K562 (cell line): Measurements from ENCODE around the gene ARMC8. TPM values are rescaled to one million over a fixed set of nuclear protein-coding genes. Genes with fewer than 3 reads are reported as not detected.

ENCODE experiments used
- ATAC-seq: fragments of 200-7000 bp; cut with Tn5 transposase; 3 replicates; pipeline ENCODE4 v1.9.1; 2020; ENCODE audit warnings: moderate library complexity
- BruUV-seq: library from RNA; stranded (reverse); fragments of 400-500 nt; replicated peaks from 2 replicates; lab custom pipeline; 2021; lab: Mats Ljungman, UMichigan
- CTCF ChIA-PET: fragments of 300-600 bp; formaldehyde crosslinking; extraction: SDS; loops from one replicate; lab custom pipeline; 2021; ENCODE audit warnings: low intra/inter-chr PET ratio; lab: Yijun Ruan, JAX
- POLR2A ChIA-PET: fragments of 300-600, 350-650 bp; sonication (Branson Sonifier 250); formaldehyde crosslinking; extraction: SDS; loops from one replicate; lab custom pipeline; 2021; ENCODE audit warnings: antibody characterized with exemption, inconsistent platforms; lab: Yijun Ruan, JAX
- DNase-seq, 4 experiments: peaks; one replicate each; pipeline versions ENCODE4 v3.0.0 to v3.0.0-alpha.2; 2011 to 2018; ENCODE audit warnings: low spot score in 3 of 4, mixed read lengths in 3 of 4; ENCODE audit errors: extremely low read depth in 1 of 4
- FAIRE-seq: peaks from 2 replicates; lab custom pipeline; 2011; peaks lifted over from hg19 to GRCh38; lab: Jason Lieb, UNC
- H2AFZ ChIP-seq: 2 replicates; pipeline ENCODE4 v1.6.0; 2011; ENCODE audit warnings: low read depth, low read length, control low read depth, inconsistent platforms
- H3K27ac ChIP-seq: fragments of 200-600 bp; 3 replicates; pipeline ENCODE4 v1.8.0; 2011; ENCODE audit warnings: low read depth, mild to moderate bottlenecking, control low read depth, inconsistent platforms, low read length, moderate library complexity, mixed read lengths; ENCODE audit errors: extremely low read depth
- H3K27me3 ChIP-seq, 2 experiments: fragments of 300-600 bp in 1 of 2; 2 replicates in 1 of 2; 3 replicates in 1 of 2; pipeline versions ENCODE4 v1.6.0 to v1.8.0; 2011; ENCODE audit warnings: inconsistent platforms in 2 of 2, low read length in 2 of 2, mild to moderate bottlenecking in 1 of 2, mixed read lengths in 1 of 2, moderate library complexity in 1 of 2; ENCODE audit not compliant: control insufficient read depth in 2 of 2, insufficient read depth in 2 of 2
- H3K36me3 ChIP-seq: fragments of 300-600 bp; 3 replicates; pipeline ENCODE4 v1.8.0; 2011; ENCODE audit warnings: mild to moderate bottlenecking, low read length, inconsistent platforms; ENCODE audit not compliant: control insufficient read depth, insufficient read depth
- H3K4me1 ChIP-seq, 2 experiments: fragments of 200-600 bp in 1 of 2; replicated peaks in 1 of 2; 2 replicates in 1 of 2; 3 replicates in 1 of 2; pipeline versions ENCODE4 v1.5.1 to v1.8.0; 2011; ENCODE audit warnings: inconsistent platforms in 2 of 2, low read length in 2 of 2, mild to moderate bottlenecking in 1 of 2, mixed read lengths in 1 of 2, moderate library complexity in 1 of 2; ENCODE audit not compliant: control insufficient read depth in 2 of 2, insufficient read depth in 2 of 2
- H3K4me2 ChIP-seq: 2 replicates; pipeline ENCODE4 v1.6.1; 2011; ENCODE audit warnings: low read length, control low read depth, inconsistent platforms, mixed read lengths; ENCODE audit not compliant: insufficient read depth
- H3K4me3 ChIP-seq: fragments of 200-600 bp; sonication (generic), shearing (Covaris generic); 2 replicates; pipeline ENCODE4 v1.5.1; 2016; ENCODE audit warnings: control low read depth, inconsistent platforms
- H3K79me2 ChIP-seq: fragments of 200-600 bp; 3 replicates; pipeline ENCODE4 v1.8.0; 2011; ENCODE audit warnings: low read length, inconsistent platforms; ENCODE audit not compliant: control insufficient read depth, insufficient read depth
- H3K9ac ChIP-seq, 2 experiments: 2 replicates each; pipeline versions ENCODE4 v1.6.0 to v1.6.1; 2011; ENCODE audit warnings: low read depth in 2 of 2, low read length in 2 of 2, control low read depth in 1 of 2, inconsistent platforms in 1 of 2, mild to moderate bottlenecking in 1 of 2, mixed read lengths in 1 of 2; ENCODE audit not compliant: insufficient read depth in 1 of 2
- H3K9me1 ChIP-seq: one replicate; pipeline ENCODE4 v1.6.0; 2011; ENCODE audit warnings: inconsistent platforms, mild to moderate bottlenecking, low read length, moderate library complexity; ENCODE audit not compliant: control insufficient read depth, insufficient read depth
- H3K9me3 ChIP-seq: replicated peaks from 2 replicates; pipeline ENCODE4 v1.5.1; 2011; ENCODE audit warnings: low read depth, low read length, inconsistent platforms; ENCODE audit not compliant: control insufficient read depth, insufficient read depth
- H4K20me1 ChIP-seq: replicated peaks from 2 replicates; pipeline ENCODE4 v1.6.1; 2011; ENCODE audit warnings: low read length, inconsistent platforms, mixed read lengths; ENCODE audit not compliant: control insufficient read depth, insufficient read depth
- ARID3A ChIP-seq: IDR thresholded peaks from 2 replicates; pipeline ENCODE4 v1.6.1; 2012; ENCODE audit warnings: low read depth, low read length, improper control_type of control experiment, borderline replicate concordance
- CBFA2T3 ChIP-seq: fragments of 450-650 bp; IDR thresholded peaks from 2 replicates; pipeline ENCODE4 v1.6.1; 2017
- NCOR1 ChIP-seq: fragments of 450-650 bp; IDR thresholded peaks from 2 replicates; pipeline ENCODE4 v1.6.1; 2016; ENCODE audit warnings: mild to moderate bottlenecking, moderate library complexity
- PCBP2 ChIP-seq: fragments of 200-400 bp; formaldehyde crosslinking; IDR thresholded peaks from 2 replicates; pipeline ENCODE4 v1.6.1; 2018; ENCODE audit warnings: low read length, low read depth, mild to moderate bottlenecking, moderate library complexity; ENCODE audit not compliant: poor library complexity, severe bottlenecking
- REST ChIP-seq, 2 experiments: fragments of 450-650 bp; formaldehyde crosslinking in 1 of 2; IDR thresholded peaks; 2 replicates each; pipeline versions ENCODE4 v1.4.0 to v1.6.1; 2014 to 2020; ENCODE audit warnings: mild to moderate bottlenecking in 2 of 2, borderline replicate concordance in 1 of 2, low read depth in 1 of 2
- SNIP1 ChIP-seq: fragments of 450-650 bp; IDR thresholded peaks from 2 replicates; pipeline ENCODE4 v1.7.1; 2017; ENCODE audit warnings: low read depth, mild to moderate bottlenecking
- STAT6 ChIP-seq: sonication (generic); formaldehyde crosslinking; IDR thresholded peaks from 2 replicates; pipeline ENCODE4 v1.8.1; 2023; ENCODE audit warnings: mild to moderate bottlenecking, missing genetic modification reagents
- TAL1 ChIP-seq: fragments of 450-650 bp; IDR thresholded peaks from 2 replicates; pipeline ENCODE4 v1.6.1; 2016; ENCODE audit warnings: mild to moderate bottlenecking
- ZBED1 ChIP-seq: IDR thresholded peaks from 2 replicates; pipeline ENCODE4 v1.6.1; 2014
- WGBS: fragments of 100-300 bp; shearing (Covaris generic); methylation state at CpG from one replicate; pipeline ENCODE4 v1.1.6; 2016; ENCODE audit warnings: low coverage, mixed read lengths; ENCODE audit not compliant: insufficient coverage; ENCODE audit errors: missing lambda C conversion rate; 5-methylcytosine and 5-hydroxymethylcytosine counted together
- in situ Hi-C: fragments of 300-500 bp; cut with MboI; formaldehyde crosslinking; loops from 4 replicates; pipeline ENCODE4 v1.15.0; 2018; ENCODE audit warnings: inconsistent platforms, mixed read lengths
- intact Hi-C: fragments of 100-400 bp; cut with micrococcal nuclease; formaldehyde crosslinking; loops from 2 replicates; pipeline ENCODE4 v1.14.2; 2022
- polyA plus RNA-seq, 8 experiments: library from polyadenylated mRNA; depleted of rRNA in 4 of 8; stranded (reverse) in 5 of 8; unstranded in 3 of 8; fragments of >200 nt; fragmentation: Nextera tagmentation in 2 of 8; fragmentation: Illumina TruSeq in 1 of 8; extraction: Ambion mirVana in 2 of 8; extraction: Trizol in 1 of 8; gene quantifications; 2 replicates each; pipeline versions ENCODE4 v1.2.1 to v1.2.3, GENCODE V29; 2011 to 2014; ENCODE audit warnings: inconsistent platforms in 1 of 8, missing spikeins in 1 of 8
- total RNA-seq, 7 experiments: library from RNA; depleted of rRNA in 6 of 7; stranded (reverse); fragments of >200 nt in 6 of 7; fragmentation: Illumina TruSeq in 2 of 7; extraction: Trizol in 2 of 7; gene quantifications; 2 replicates each; pipeline versions ENCODE4 v1.2.1 to v1.2.3, GENCODE V29; 2011 to 2021; ENCODE audit warnings: low replicate concordance in 1 of 7

ARMC8 gene
- total and polyA plus RNA-seq, 9 of the 15 experiments (the other 6 are each of a cell fraction or from before 2014, with no cell fraction given), result 22.4 to 76.1 (median 37.3) TPM

- Histone ChIP-seq H3K9me3 (no peaks in the 10 kb centered on the region), H3K36me3 (peaks cover 15% of the 10 kb centered on the region; the same call in 2 of the 3 replicates), H3K27ac (no peak overlapping the region), H3K27me3 (no peaks in the 10 kb centered on the region), H3K4me3 (no peak overlapping the region), H3K4me2 (no peak overlapping the region), H2AFZ (no peak overlapping the region), H3K4me1 (peaks cover 18 to 27% of the 10 kb centered on the region in 2 experiments), H3K79me2 (peaks cover 90% of the 10 kb centered on the region), H3K9me1 (no peaks in the 10 kb centered on the region), H3K9ac (no peak overlapping the region), H4K20me1 (peaks cover 12% of the 10 kb centered on the region)
- intact Hi-C loops (no loop called here), in situ Hi-C loops (no loop called here)
- ChIA-PET POLR2A (interaction anchor here (0.6 to 1.8 kb wide), 7 partner anchors 10 to 204 kb away, joined by 3 to 7 read pairs (median 4); partner anchors contain the start of genes ARMC8 and DBR1), CTCF (no interaction called here)
- ATAC-seq, result peak; percentile 34
- WGBS, result 0% methylated on average over 1 of the region's 1 CpG
- FAIRE-seq, result no peak
- DNase-seq, result peak in 1 of 4 experiments; percentile 24
- BruUV-seq, result no TSS peak
- TF ChIP-seq PCBP2 (no peak), CBFA2T3 (peak; percentile 54), NCOR1 (peak; percentile 11; the same call in 1 of the 2 replicates), REST (IDR thresholded peaks at IDR 0.05; ENCODE audit: borderline replicate concordance) (no peak), REST (CRISPR knock-in tag; IDR thresholded peaks at IDR 0.05; ENCODE audit: low read depth) (no peak), STAT6 (CRISPR knock-in tag) (no peak), ZBED1 (no peak), TAL1 (peak; percentile 23; the same call in 1 of the 2 replicates), SNIP1 (no peak), ARID3A (peak; percentile 53; the same call in 1 of the 2 replicates)
Measured at GRCh38 chr3:138197524-138197923, 10.4 kb downstream of the ARMC8 start.
